Gastrocnemius medialis (tissue), 4 donors: ENCODE results near the gene ITGB2. TPM values are rescaled to one million over a fixed set of nuclear protein-coding genes. Genes with fewer than 3 reads are reported as not detected.

ENCODE experiments used
- ATAC-seq, 2 donors: fragments of 150-250 bp; one replicate each; pipeline ENCODE4 v1.9.1; 2016
- DNase-seq, 2 donors: peaks; one replicate each; pipeline ENCODE4 v3.0.0-alpha.2; 2019
- H3K27ac ChIP-seq, 4 donors: fragments of 200-600 bp; sonication (generic); 1 replicate in 1 of 4; 2 replicates in 3 of 4; pipeline ENCODE4 v1.5.1; 2016 to 2018; ENCODE audit warnings: mild to moderate bottlenecking in 2 of 4, moderate library complexity in 1 of 4
- H3K27me3 ChIP-seq, 3 donors: fragments of 200-600 bp; sonication (generic) in 2 of 3; 1 replicate in 1 of 3; 2 replicates in 2 of 3; pipeline versions ENCODE4 v1.5.1 to v1.6.0; 2016 to 2019; ENCODE audit warnings: mild to moderate bottlenecking in 1 of 3, moderate library complexity in 1 of 3
- H3K36me3 ChIP-seq, 2 donors: fragments of 200-600 bp; sonication (generic) in 1 of 2; one replicate each; pipeline ENCODE4 v1.5.1; 2017 to 2018
- H3K4me1 ChIP-seq, 2 donors: fragments of 200-600 bp; sonication (generic) in 1 of 2; one replicate each; pipeline ENCODE4 v1.5.1; 2016 to 2017; ENCODE audit warnings: mild to moderate bottlenecking in 2 of 2
- H3K4me3 ChIP-seq, 4 donors: fragments of 200-600 bp; sonication (generic) in 3 of 4; 1 replicate in 1 of 4; 2 replicates in 3 of 4; pipeline ENCODE4 v1.5.1; 2016 to 2019; ENCODE audit warnings: mild to moderate bottlenecking in 2 of 4
- H3K9me3 ChIP-seq, 3 donors: fragments of 200-600 bp; sonication (generic) in 2 of 3; 1 replicate in 1 of 3; 2 replicates in 2 of 3; pipeline ENCODE4 v1.5.1; 2016 to 2019
- POLR2A ChIP-seq, 2 donors: fragments of 450-650 bp; IDR thresholded peaks; one replicate each; pipeline ENCODE4 v1.6.1; 2017; ENCODE audit warnings: antibody characterized with exemption in 2 of 2, mild to moderate bottlenecking in 2 of 2, moderate library complexity in 2 of 2
- in situ Hi-C, 4 donors: fragments of 200-750 bp; cut with MboI; loops; one replicate each; pipeline versions ENCODE4 v1.15.0 to v1.8.0; 2017; ENCODE audit warnings: low sequenced_read_pairs in 4 of 4
- intact Hi-C: fragments of 100-400 bp; cut with DNase I; formaldehyde crosslinking; loops from one replicate; pipeline ENCODE4 v1.15.1; 2023; ENCODE audit warnings: low total_unique reads
- total RNA-seq, 4 donors: library from RNA; depleted of rRNA; stranded (reverse); fragments of >200 nt; gene quantifications; one replicate each; pipeline versions ENCODE4 v1.1.0 to v1.2.3, GENCODE V29; 2016
- TF ChIP-seq, protein P1 (sequence below), 5 experiments: fragments of 450-650 bp in 3 of 5; fragments of 200-600 bp in 2 of 5; sonication (generic) in 2 of 5; IDR thresholded peaks in 4 of 5; conservative IDR thresholded peaks in 1 of 5; 1 replicate in 4 of 5; 2 replicates in 1 of 5; pipeline ENCODE4 v1.5.1; 2016 to 2019; ENCODE audit warnings: antibody characterized with exemption in 5 of 5, mild to moderate bottlenecking in 3 of 5, moderate library complexity in 3 of 5

The ITGB2 gene
- total RNA-seq, 4 donors from 2014 or later: 10.9 to 41.7 (median 27.4) TPM

DNA sequence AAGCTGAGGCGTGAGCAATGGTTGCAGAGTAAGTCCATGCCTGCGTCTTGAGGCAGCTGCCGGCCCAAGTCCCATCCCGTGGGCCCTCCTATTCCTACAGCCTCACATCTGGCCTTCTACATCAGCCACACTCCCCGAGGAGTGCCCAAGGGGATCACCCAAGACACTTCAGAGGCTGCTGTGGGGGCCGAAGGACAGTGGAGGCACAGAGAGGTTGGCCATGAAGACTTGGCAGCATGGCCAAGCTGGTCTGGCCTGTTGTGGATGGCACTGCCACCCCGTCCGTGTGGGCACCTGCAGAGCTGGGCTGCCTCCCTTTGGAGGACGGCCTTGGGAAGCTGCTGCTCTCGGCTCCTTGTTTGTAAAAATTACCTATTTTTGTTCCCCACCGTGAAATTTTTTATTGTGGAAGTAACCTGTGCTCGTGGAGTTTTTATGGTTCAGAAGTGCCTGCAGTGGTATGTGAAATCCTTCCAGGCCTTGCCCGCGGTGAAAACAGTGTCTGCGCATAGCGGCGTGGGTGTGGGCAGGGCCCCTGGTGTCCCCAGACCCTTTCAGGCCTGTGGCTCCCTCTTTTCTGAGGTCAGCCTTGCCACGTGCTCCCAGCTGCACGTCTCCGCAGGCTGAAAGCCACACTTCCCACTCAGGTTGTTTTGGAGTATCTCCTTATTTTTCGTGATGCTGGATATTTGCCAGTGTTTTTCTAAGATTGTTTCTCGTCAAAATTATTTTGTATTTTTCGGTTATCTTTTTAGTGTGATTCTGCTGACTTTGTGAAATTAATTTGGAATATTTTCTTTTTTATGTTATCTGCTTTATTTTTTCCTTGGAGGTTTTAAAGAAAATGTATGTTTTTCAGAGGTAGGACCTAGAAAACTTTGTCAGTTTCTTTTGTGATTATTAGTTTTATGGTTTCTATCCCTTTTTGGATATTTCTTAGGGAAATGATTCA, 39.7 kb upstream of the ITGB2 start:
- ATAC-seq: no peak
- in situ Hi-C loops: no loop called here

DNA sequence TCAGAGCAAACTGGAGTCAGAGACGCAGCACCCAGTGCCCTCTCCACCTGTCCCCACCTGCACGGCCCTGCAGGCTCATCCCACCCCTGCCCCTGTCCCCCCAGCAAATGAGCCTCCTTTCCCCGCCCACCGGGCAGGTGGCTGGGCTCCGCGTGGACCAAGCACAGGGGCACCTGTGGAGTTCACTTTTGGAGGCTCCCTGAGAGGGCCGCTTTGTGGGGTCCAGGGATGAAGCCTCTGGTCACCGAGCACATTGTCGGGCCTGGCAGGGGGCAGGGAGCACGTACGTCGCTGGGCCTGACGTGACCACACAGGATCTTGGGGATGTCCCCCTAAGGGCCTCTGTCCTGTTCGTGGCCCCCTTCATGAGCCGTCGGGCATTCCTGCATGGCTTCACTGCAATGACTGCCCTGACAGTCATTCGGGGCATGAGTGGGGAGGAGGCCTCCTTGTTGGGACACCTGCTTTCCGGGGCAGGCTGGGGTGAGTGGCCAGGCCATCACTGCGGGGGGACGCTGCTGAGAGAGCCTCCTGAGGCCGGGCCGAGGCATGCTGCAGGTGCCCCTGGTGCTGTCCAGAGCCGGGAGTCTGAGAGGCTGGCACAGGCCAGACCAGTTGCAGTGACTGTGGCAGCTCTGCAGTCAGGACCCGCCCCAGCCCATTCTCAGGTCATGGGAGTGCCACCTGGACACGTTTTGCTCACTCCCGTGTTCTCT, 38.8 kb upstream of the ITGB2 start:
- in situ Hi-C loops: loop anchor here in 1 of 4 donors (10.0 kb wide), 1 partner anchor 85 kb away; no protein-coding TSS in a partner anchor
- H3K4me1 ChIP-seq: peaks cover 23 to 32% of the 10 kb centered on the region in 2 donors
- H3K27ac ChIP-seq: peak overlapping the region in 3 of 4 donors; percentile 15 to 59 (median 25)
- H3K27me3 ChIP-seq: no peaks in the 10 kb centered on the region
- DNase-seq (no peak), ATAC-seq (no peak)
- H3K9me3 ChIP-seq: no peaks in the 10 kb centered on the region
- intact Hi-C loops: no loop called here
- no peak overlapping the region for H3K4me3 ChIP-seq
- H3K36me3 ChIP-seq: peaks cover 0 to 7% of the 10 kb centered on the region in 2 donors
- no peak for TF ChIP-seq POLR2A (IDR thresholded peaks at IDR 0.05)
- TF ChIP-seq, protein P1, sequence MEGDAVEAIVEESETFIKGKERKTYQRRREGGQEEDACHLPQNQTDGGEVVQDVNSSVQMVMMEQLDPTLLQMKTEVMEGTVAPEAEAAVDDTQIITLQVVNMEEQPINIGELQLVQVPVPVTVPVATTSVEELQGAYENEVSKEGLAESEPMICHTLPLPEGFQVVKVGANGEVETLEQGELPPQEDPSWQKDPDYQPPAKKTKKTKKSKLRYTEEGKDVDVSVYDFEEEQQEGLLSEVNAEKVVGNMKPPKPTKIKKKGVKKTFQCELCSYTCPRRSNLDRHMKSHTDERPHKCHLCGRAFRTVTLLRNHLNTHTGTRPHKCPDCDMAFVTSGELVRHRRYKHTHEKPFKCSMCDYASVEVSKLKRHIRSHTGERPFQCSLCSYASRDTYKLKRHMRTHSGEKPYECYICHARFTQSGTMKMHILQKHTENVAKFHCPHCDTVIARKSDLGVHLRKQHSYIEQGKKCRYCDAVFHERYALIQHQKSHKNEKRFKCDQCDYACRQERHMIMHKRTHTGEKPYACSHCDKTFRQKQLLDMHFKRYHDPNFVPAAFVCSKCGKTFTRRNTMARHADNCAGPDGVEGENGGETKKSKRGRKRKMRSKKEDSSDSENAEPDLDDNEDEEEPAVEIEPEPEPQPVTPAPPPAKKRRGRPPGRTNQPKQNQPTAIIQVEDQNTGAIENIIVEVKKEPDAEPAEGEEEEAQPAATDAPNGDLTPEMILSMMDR (IDR thresholded peaks at IDR 0.05 in 4 of 5, conservative IDR thresholded peaks at IDR 0.05 in 1 of 5): no peak

More for the DNA sequence above, 39.7 kb upstream of the ITGB2 start:
- DNase-seq: no peak
- Histone ChIP-seq H3K27ac (no peak overlapping the region), H3K27me3 (no peaks in the 10 kb centered on the region), H3K4me1 (peaks cover 25 to 29% of the 10 kb centered on the region in 2 donors), H3K36me3 (peaks cover 0 to 7% of the 10 kb centered on the region in 2 donors), H3K9me3 (no peaks in the 10 kb centered on the region), H3K4me3 (no peak overlapping the region)
- TF ChIP-seq, protein P1 (IDR thresholded peaks at IDR 0.05 in 4 of 5, conservative IDR thresholded peaks at IDR 0.05 in 1 of 5): no peak
- TF ChIP-seq POLR2A (IDR thresholded peaks at IDR 0.05): no peak
- intact Hi-C loops: no loop called here

DNA sequence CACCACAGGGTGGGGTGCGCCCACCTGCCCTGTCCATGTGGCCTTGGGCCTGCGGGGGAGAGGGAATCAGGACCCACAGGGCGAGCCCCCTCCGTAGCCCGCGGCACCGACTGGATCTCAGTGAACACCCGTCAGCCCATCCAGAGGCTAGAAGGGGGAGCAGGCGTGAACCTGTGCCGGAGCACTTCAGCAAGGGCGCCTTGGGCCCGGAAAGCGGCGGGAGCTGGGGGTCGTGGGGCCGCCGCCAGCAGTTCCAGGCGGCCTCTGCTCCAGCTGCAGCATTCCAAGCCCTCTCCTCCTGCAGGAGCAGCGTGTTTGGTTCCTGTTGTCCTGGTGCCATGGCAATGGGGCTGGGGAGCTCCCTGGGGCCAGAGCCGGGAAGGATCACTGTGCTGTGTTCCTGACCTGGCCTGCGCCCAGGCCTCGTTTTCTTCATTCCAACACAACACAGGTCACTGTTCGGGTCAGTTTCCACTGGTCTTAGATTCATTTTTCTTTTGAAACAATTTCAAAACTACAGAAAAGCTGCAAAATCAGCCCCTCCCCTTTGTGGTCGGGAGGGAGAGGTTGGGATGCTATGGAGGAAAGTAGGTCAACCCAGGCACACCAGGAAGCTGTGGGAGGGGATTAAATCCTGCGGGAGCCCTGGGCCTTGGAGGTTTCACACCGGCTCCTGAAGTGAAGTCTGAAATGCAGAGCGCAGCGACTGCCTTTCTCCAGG, 37.9 kb upstream of the ITGB2 start:
- H3K36me3 ChIP-seq: peaks cover 0 to 7% of the 10 kb centered on the region in 2 donors
- no peak for TF ChIP-seq POLR2A (IDR thresholded peaks at IDR 0.05)
- TF ChIP-seq, protein P1 (IDR thresholded peaks at IDR 0.05 in 4 of 5, conservative IDR thresholded peaks at IDR 0.05 in 1 of 5): no peak
- DNase-seq (peak; percentile 37 to 79), ATAC-seq (peak; percentile 60 to 61)
- in situ Hi-C loops: loop anchor here in 1 of 4 donors (10.0 kb wide), 1 partner anchor 86 kb away; no protein-coding TSS in a partner anchor
- no peaks in the 10 kb centered on the region for H3K9me3 ChIP-seq
- no peaks in the 10 kb centered on the region for H3K27me3 ChIP-seq
- H3K27ac ChIP-seq: peak overlapping the region; percentile 15 to 59 (median 39)
- intact Hi-C loops: no loop called here
- no peak overlapping the region for H3K4me3 ChIP-seq
- peaks cover 31 to 41% of the 10 kb centered on the region in 2 donors for H3K4me1 ChIP-seq

DNA sequence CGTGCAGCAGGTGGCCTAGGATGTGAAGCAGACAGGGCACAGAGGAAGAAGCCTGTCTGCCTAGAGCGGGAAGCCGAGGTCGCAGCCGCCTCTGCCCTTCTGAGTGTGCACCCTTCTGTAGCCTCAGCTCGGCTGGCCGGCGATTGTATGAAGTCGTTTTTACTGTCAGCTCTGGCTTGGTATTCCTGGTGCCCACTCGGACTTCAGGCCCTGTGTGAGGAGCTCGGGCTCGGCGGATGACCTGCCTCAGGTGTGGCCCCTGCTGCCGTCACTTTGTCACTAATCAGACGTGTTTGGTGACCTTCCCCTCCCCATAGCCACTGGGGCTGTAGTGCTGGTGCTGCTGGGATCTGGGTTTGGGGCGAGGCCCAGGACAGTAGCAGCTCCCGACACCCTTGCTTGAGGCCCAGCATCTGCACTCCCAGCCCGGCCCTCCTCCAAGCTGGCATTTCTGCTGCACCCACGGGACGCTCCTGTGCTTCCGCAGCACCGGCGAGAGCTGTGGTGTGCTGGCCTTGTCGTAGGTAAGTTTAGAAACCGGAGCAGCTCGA, 37.3 kb upstream of the ITGB2 start:
- intact Hi-C loops (no loop called here), in situ Hi-C loops (loop anchor here in 1 of 4 donors (10.0 kb wide), 1 partner anchor 87 kb away; no protein-coding TSS in a partner anchor)
- H3K4me3 ChIP-seq: no peak overlapping the region
- no peaks in the 10 kb centered on the region for H3K27me3 ChIP-seq
- TF ChIP-seq, protein P1 (IDR thresholded peaks at IDR 0.05 in 4 of 5, conservative IDR thresholded peaks at IDR 0.05 in 1 of 5): no peak
- no peak for TF ChIP-seq POLR2A (IDR thresholded peaks at IDR 0.05)
- H3K36me3 ChIP-seq: peaks cover 0 to 7% of the 10 kb centered on the region in 2 donors
- peak overlapping the region; percentile 15 to 59 (median 39) for H3K27ac ChIP-seq
- DNase-seq (no peak), ATAC-seq (no peak)
- H3K4me1 ChIP-seq: peaks cover 34 to 47% of the 10 kb centered on the region in 2 donors
- H3K9me3 ChIP-seq: no peaks in the 10 kb centered on the region
